Measurements from ENCODE around the gene SELENOT.
A peak's percentile ranks its signal among the peaks of the same experiment; 100 is the strongest.

Gene SELENOT

DNA sequence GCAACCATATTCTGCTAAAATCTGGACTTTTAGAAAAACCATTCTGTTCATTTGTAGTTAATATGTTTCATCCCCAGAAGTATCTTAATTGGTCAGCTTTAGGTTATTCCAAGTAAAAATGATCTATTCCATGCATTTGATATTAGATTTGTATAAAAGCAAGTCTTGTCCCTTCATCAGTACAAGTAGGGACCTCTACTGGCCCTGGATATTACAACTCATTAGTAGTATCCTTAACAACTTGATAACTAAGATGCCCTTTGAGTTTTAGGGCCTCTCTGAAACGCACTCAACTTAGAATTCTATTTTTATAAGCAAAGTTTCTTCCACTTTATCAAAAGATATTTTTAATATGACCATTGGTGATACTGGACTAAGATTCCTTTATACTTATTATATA lies 25.3 kb upstream of the SELENOT start:
- TF ChIP-seq, protein P1, sequence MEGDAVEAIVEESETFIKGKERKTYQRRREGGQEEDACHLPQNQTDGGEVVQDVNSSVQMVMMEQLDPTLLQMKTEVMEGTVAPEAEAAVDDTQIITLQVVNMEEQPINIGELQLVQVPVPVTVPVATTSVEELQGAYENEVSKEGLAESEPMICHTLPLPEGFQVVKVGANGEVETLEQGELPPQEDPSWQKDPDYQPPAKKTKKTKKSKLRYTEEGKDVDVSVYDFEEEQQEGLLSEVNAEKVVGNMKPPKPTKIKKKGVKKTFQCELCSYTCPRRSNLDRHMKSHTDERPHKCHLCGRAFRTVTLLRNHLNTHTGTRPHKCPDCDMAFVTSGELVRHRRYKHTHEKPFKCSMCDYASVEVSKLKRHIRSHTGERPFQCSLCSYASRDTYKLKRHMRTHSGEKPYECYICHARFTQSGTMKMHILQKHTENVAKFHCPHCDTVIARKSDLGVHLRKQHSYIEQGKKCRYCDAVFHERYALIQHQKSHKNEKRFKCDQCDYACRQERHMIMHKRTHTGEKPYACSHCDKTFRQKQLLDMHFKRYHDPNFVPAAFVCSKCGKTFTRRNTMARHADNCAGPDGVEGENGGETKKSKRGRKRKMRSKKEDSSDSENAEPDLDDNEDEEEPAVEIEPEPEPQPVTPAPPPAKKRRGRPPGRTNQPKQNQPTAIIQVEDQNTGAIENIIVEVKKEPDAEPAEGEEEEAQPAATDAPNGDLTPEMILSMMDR (IDR thresholded peaks at IDR 0.05; ENCODE audit: low read depth, low read length): peak; percentile 11
- in situ Hi-C loops (cut with HindIII; ENCODE audit: low sequenced_read_pairs): no loop called here
- no peak overlapping the region for H3K4me3 ChIP-seq (ENCODE audit: low read depth, low read length)
- no peak for DNase-seq (ENCODE audit: low read depth, low spot score)

DNA sequence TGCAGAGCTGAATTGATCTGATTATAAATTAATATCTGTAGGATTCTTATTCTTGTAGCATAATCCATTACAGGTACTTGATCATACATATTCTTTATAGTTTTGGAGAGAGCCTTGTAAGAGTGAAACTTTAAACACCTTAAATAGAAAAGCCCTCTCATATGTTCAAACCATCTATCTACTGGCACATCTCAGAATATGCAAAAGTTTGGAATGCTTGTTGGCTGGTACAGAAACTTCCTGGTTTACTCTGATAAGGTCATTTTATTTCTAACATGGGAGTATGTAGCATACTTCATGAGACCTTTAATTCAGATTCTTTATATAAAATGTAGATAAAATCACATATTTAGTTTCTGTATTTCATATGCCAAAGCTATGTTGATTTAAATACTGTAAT lies 21.9 kb upstream of the SELENOT start:
- no peak overlapping the region for H3K4me3 ChIP-seq (ENCODE audit: low read depth, low read length)
- DNase-seq (ENCODE audit: low read depth, low spot score): no peak
- in situ Hi-C loops (cut with HindIII; ENCODE audit: low sequenced_read_pairs): no loop called here
- TF ChIP-seq, protein P1 (IDR thresholded peaks at IDR 0.05; ENCODE audit: low read depth, low read length): no peak

DNA sequence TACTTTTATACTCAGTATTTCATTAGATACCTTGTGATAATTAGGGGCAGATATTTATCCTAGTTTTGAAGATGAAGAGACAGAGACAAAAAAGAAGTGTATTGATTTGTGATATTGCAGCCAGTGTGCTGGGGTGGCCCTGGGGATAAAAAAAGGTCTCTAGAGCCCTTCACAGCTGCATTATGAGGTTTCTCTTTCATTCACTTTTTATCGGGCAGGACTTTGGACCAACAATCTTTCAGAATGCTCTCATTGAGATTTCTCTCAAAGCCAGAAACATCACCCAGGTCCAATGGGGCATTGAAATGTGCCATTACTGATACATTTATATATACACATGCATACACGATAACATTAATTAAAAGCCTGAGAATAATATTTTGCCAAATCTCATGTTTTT lies 20.5 kb upstream of the SELENOT start:
- no peak overlapping the region for H3K4me3 ChIP-seq (ENCODE audit: low read depth, low read length)
- no peak for DNase-seq (ENCODE audit: low read depth, low spot score)
- TF ChIP-seq, protein P1 (IDR thresholded peaks at IDR 0.05; ENCODE audit: low read depth, low read length): no peak
- in situ Hi-C loops (cut with HindIII; ENCODE audit: low sequenced_read_pairs): no loop called here

DNA sequence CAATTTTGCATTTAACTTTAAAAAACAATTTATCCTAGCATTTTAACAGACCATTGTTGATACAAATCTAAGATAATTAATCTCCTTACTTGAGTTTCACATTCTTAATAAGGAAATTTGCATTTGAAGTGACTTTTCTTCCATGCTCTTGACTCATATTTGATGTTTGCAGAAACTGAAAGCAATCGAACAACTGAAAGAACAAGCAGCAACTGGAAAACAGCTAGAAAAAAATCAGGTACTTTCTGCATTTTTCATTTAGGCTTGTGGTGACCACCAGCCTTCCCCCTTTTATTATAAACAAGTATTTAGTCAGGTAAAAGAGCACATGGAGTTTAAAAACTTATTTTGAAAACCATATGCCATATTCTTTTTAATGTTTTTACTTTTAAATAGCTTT lies 20.1 kb upstream of the SELENOT start:
- H3K4me3 ChIP-seq (ENCODE audit: low read depth, low read length): no peak overlapping the region
- in situ Hi-C loops (cut with HindIII; ENCODE audit: low sequenced_read_pairs): no loop called here
- DNase-seq (ENCODE audit: low read depth, low spot score): no peak
- TF ChIP-seq, protein P1 (IDR thresholded peaks at IDR 0.05; ENCODE audit: low read depth, low read length): no peak

DNA sequence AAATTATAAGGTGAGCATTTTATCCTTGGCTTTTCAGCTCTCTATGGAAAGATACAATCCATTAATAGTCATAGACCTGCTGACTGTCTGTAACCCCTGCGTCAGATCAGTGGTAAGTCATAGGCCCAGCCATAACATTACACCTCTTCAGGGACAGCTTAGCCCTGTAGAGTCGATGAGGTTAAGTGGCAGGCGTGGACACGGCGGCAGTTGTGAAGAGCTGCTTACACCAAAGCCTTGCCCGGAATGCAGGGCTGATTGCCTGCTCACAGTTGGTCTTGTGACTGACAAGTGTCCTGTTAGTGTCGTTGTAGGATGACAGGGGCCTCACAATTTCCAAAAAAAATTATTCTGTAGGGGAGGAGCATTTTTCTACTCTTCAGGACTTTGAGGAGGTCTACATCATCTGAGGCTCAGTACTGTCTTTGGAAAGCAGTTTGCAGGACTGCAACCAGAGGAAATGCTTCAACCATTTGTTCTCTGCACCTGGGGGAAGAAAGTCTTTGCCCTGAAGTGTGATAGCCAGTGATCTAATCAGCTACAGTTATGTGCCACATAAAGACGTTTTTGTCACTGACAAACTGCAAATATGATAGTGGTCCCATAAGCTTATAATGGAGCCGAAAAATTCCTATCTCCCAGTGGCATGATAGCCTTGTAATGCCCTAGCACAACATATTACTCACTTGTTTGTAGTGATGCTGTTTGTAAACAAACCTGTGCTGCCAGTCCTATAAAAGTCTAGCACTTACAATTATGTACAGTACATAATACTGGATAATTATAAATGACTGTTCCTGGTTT lies 14.9 kb upstream of the SELENOT start:
- TF ChIP-seq, protein P1 (IDR thresholded peaks at IDR 0.05; ENCODE audit: low read depth, low read length): no peak
- no peak for DNase-seq (ENCODE audit: low read depth, low spot score)
- in situ Hi-C loops (cut with HindIII; ENCODE audit: low sequenced_read_pairs): no loop called here
- no peak overlapping the region for H3K4me3 ChIP-seq (ENCODE audit: low read depth, low read length)

DNA sequence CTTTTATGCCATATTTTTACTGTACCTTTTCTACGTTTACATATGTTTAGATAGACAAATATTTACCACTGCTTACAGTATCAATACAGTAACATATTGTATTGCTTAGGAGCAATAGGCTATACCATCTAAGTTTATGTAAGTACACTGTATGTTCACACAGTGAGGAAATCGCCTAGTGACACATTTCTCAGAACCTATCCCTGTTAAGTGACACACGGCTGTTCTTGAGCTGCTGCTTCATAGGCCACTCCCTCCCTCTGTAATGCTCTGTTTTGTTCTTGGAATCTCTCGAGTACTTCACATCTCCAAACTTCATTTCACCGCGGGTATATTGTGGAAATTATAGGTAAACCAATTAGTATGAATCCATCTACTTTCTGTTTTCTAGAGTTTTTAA lies 13.4 kb upstream of the SELENOT start:
- TF ChIP-seq, protein P1 (IDR thresholded peaks at IDR 0.05; ENCODE audit: low read depth, low read length): no peak
- H3K4me3 ChIP-seq (ENCODE audit: low read depth, low read length): no peak overlapping the region
- DNase-seq (ENCODE audit: low read depth, low spot score): no peak
- in situ Hi-C loops (cut with HindIII; ENCODE audit: low sequenced_read_pairs): no loop called here

All from astrocyte of the spinal cord (primary cell).